ENCODE results near the gene STK32B.
A peak's percentile ranks its signal among the peaks of the same experiment; 100 is the strongest.

Gene STK32B

GRCh38 chr4:5322321-5322720 lies 271.0 kb downstream of the STK32B start:
- H3K4me3 ChIP-seq (ENCODE audit: control insufficient read depth, low read depth, low read length), result no peak overlapping the region
- TF ChIP-seq CTCF (conservative IDR thresholded peaks at IDR 0.05; ENCODE audit: control insufficient read depth, insufficient read depth, low read depth, low read length), result no peak
- DNase-seq (ENCODE audit: low read depth), result no peak

- no peak for TF ChIP-seq CTCF (conservative IDR thresholded peaks at IDR 0.05; ENCODE audit: control insufficient read depth, insufficient read depth, low read depth, low read length)
- no peak for DNase-seq (ENCODE audit: low read depth)
- no peak overlapping the region for H3K4me3 ChIP-seq (ENCODE audit: control insufficient read depth, low read depth, low read length)
These were observed 279.2 kb downstream of the STK32B start for GRCh38 chr4:5330339-5330989.

DNA sequence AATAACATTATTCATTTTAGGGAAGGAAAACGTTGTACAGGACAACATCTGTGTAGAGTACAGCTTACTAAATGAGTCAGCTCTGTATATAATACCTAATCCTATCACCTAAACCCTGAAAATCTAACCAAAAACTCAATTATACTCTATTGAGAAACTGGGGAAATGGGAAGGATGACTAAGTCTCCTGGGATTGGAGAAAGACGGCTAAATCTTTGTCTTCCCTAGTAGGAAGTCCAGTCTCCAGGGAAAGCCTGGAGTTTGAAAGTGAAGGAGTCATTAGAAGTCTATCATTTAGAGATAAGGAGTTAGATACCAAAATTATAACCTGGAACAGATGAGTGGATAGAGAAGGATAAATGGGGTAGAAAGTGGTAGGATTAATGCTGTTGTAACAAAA lies 286.5 kb downstream of the STK32B start:
- no peak overlapping the region for H3K4me3 ChIP-seq (ENCODE audit: control insufficient read depth, low read depth, low read length)
- no peak for TF ChIP-seq CTCF (conservative IDR thresholded peaks at IDR 0.05; ENCODE audit: control insufficient read depth, insufficient read depth, low read depth, low read length)
- DNase-seq (ENCODE audit: low read depth), result peak; percentile 43

DNA sequence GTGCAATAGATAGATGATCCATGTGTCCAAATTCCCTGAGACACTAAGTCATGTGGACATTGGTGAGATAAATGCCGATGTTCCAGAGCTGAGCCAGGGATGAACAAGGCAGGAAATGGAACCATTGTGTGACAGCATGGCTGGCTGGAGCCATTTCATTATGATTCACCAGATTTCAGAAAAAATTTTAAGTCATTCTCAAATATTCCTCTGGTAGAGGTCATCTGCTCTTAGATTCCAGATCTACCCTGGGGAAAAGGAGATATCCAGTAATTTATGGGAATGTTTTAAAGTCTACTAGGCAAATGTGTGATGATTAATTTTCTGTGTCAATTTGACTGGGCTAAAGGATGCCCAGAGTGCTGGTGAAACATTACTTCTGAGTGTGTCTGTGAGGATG lies 287.3 kb downstream of the STK32B start:
- no peak overlapping the region for H3K4me3 ChIP-seq (ENCODE audit: control insufficient read depth, low read depth, low read length)
- DNase-seq (ENCODE audit: low read depth), result peak; percentile 22
- TF ChIP-seq CTCF (conservative IDR thresholded peaks at IDR 0.05; ENCODE audit: control insufficient read depth, insufficient read depth, low read depth, low read length), result no peak

DNA sequence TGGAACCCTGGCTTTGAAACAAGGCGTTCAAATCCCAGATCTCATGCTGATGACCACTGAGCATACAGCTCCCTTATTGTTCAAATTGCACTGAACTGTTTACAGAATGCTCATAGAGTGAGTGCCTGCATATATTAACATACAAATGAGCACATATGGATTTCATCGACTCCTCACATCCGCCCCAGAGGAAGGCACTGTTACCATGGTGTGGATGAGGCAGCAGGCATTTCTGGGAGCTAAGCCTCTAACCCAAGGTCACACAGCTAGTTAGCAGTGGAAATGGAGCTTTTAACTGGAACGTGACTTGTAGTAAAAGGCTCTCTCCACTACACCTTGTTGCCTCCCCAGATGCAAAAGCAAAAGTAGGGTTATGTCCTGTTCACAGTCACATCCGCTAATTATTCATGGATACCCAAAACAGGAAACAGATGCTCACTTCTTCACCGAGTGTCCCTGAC lies 289.7 kb downstream of the STK32B start:
- H3K4me3 ChIP-seq (ENCODE audit: control insufficient read depth, low read depth, low read length), result no peak overlapping the region
- DNase-seq (ENCODE audit: low read depth), result no peak
- TF ChIP-seq CTCF (conservative IDR thresholded peaks at IDR 0.05; ENCODE audit: control insufficient read depth, insufficient read depth, low read depth, low read length), result no peak

DNA sequence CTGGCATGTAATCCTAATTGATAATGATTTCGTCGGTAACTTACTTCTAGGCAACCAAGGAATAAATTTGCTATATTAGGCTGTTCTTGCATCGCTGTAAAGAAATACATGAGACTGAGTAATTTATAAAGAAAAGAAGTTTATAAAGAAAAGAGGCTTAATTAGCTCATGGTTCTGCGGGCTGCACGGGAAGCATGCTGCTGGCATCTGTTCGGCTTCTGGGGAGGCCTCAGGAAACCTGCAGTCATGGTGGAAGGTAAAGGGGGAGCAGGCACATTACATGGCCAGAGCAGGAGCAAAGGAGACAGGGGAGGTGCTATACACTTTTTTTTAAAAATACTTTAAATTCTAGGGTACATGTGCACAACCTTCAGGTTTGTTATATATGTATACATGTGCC lies 290.2 kb downstream of the STK32B start:
- no peak for DNase-seq (ENCODE audit: low read depth)
- H3K4me3 ChIP-seq (ENCODE audit: control insufficient read depth, low read depth, low read length), result no peak overlapping the region
- TF ChIP-seq CTCF (conservative IDR thresholded peaks at IDR 0.05; ENCODE audit: control insufficient read depth, insufficient read depth, low read depth, low read length), result no peak

DNA sequence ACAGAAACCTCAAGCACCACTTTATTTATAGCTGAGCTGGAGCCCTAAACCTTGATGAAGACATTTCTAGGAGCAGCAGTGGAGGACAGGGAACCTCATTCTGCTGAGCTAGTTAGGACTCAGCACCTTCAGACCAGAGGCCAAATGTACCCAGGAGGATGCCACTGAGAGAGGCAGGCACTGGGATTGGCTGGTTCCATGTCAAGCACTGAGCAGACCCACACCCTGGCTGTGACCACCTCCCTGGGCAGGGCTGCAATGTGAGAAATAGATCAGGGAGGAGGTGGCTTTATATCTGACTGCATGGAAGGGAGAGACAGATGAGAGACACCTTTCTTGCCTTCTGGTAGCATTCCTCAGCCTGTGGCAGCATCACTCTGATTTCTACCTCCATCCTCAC lies 304.6 kb downstream of the STK32B start:
- TF ChIP-seq CTCF (conservative IDR thresholded peaks at IDR 0.05; ENCODE audit: control insufficient read depth, insufficient read depth, low read depth, low read length), result no peak
- H3K4me3 ChIP-seq (ENCODE audit: control insufficient read depth, low read depth, low read length), result no peak overlapping the region
- DNase-seq (ENCODE audit: low read depth), result no peak

All from fibroblast of mammary gland (primary cell).